ENCODE results near the gene NTRK2.

- no peak for TF ChIP-seq CTCF (IDR thresholded peaks at IDR 0.05)
- TF ChIP-seq POLR2A (IDR thresholded peaks at IDR 0.05): no peak
Measured at GRCh38 chr9:84943482-84944050, 274.0 kb downstream of the NTRK2 start.

All from vagina (tissue), 2 donors.